Measurements from ENCODE around the gene NRF1.
A peak's percentile ranks its signal among the peaks of the same experiment; 100 is the strongest.

The NRF1 gene

DNA sequence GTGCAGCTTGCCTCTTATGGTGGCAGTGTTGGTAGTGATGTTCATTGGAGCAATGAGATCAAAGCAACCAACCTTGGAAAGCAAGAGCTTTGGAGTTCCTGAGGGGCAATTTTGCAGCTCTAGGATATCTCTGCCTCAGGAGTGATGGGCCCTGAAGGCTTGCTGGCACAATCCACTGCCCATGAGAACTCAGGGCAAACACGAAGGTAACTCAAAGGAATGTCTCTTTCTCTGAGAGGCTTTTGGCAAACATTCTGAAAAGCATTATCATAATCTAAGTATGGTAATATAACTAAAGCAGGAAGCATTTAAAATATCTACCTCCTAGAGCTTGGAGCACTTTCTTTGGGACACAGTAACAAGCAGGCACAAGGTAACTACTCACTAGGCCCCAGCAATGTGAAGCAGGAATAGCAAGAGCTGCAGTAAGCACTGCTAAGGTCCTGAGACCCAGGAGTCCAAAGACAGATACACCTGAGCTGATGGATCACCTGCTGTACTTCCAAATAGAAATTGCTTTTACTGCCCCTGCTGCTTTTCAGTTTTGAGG, 103.1 kb downstream of the NRF1 start:
- no peak for TF ChIP-seq EZH2 (IDR thresholded peaks at IDR 0.05)
- no peak for TF ChIP-seq FOXP2 (optimal IDR thresholded peaks at IDR 0.05; ENCODE audit: control extremely low read depth, extremely low read length, insufficient read depth)
- TF ChIP-seq POLR2AphosphoS5 (IDR thresholded peaks at IDR 0.05; ENCODE audit: borderline replicate concordance, low read depth, low read length) = no peak
- no peak overlapping the region for H3K27ac ChIP-seq
- no peak overlapping the region for H3K9ac ChIP-seq (ENCODE audit: insufficient read length)
- peaks cover 59% of the 10 kb centered on the region for H3K36me3 ChIP-seq (ENCODE audit: insufficient read depth, low read length)
- no peaks in the 10 kb centered on the region for H3K9me3 ChIP-seq (ENCODE audit: low read depth, low read length)
- DNase-seq (ENCODE audit: low read depth, low spot score) = no peak
- no peak overlapping the region for H3K4me3 ChIP-seq

- TF ChIP-seq POLR2AphosphoS5 (IDR thresholded peaks at IDR 0.05; ENCODE audit: borderline replicate concordance, low read depth, low read length) = no peak
- TF ChIP-seq EZH2 (IDR thresholded peaks at IDR 0.05) = no peak
- no peak for TF ChIP-seq FOXP2 (optimal IDR thresholded peaks at IDR 0.05; ENCODE audit: control extremely low read depth, extremely low read length, insufficient read depth)
- DNase-seq (ENCODE audit: low read depth, low spot score) = no peak
- peak overlapping the region; percentile 6; the same call in 1 of the 2 replicates for H3K27ac ChIP-seq
Observed at GRCh38 chr7:129719980-129720732, 108.6 kb downstream of the NRF1 start.

GRCh38 chr7:129721068-129721467, 109.5 kb downstream of the NRF1 start:
- H3K36me3 ChIP-seq (ENCODE audit: insufficient read depth, low read length) = peaks cover 41% of the 10 kb centered on the region

More at GRCh38 chr7:129719980-129720732, 108.6 kb downstream of the NRF1 start:
- Histone ChIP-seq H3K9ac (ENCODE audit: insufficient read length) (no peak overlapping the region), H3K9me3 (ENCODE audit: low read depth, low read length) (no peaks in the 10 kb centered on the region), H3K36me3 (ENCODE audit: insufficient read depth, low read length) (peaks cover 41% of the 10 kb centered on the region), H3K4me3 (no peak overlapping the region)

GRCh38 chr7:129723679-129724078, 112.2 kb downstream of the NRF1 start:
- no peak overlapping the region for H3K4me3 ChIP-seq
- no peaks in the 10 kb centered on the region for H3K9me3 ChIP-seq (ENCODE audit: low read depth, low read length)
- no peak overlapping the region for H3K27ac ChIP-seq
- H3K36me3 ChIP-seq (ENCODE audit: insufficient read depth, low read length) = peaks cover 36% of the 10 kb centered on the region
- no peak for TF ChIP-seq EZH2 (IDR thresholded peaks at IDR 0.05)
- TF ChIP-seq FOXP2 (optimal IDR thresholded peaks at IDR 0.05; ENCODE audit: control extremely low read depth, extremely low read length, insufficient read depth) = no peak
- TF ChIP-seq POLR2AphosphoS5 (IDR thresholded peaks at IDR 0.05; ENCODE audit: borderline replicate concordance, low read depth, low read length) = no peak
- DNase-seq (ENCODE audit: low read depth, low spot score) = no peak
- H3K9ac ChIP-seq (ENCODE audit: insufficient read length) = no peak overlapping the region

More at GRCh38 chr7:129721068-129721467, 109.5 kb downstream of the NRF1 start:
- Histone ChIP-seq H3K4me3 (no peak overlapping the region), H3K9me3 (ENCODE audit: low read depth, low read length) (no peaks in the 10 kb centered on the region), H3K9ac (ENCODE audit: insufficient read length) (no peak overlapping the region), H3K27ac (no peak overlapping the region)
- DNase-seq (ENCODE audit: low read depth, low spot score) = no peak
- no peak for TF ChIP-seq FOXP2 (optimal IDR thresholded peaks at IDR 0.05; ENCODE audit: control extremely low read depth, extremely low read length, insufficient read depth)
- no peak for TF ChIP-seq EZH2 (IDR thresholded peaks at IDR 0.05)
- no peak for TF ChIP-seq POLR2AphosphoS5 (IDR thresholded peaks at IDR 0.05; ENCODE audit: borderline replicate concordance, low read depth, low read length)

DNA sequence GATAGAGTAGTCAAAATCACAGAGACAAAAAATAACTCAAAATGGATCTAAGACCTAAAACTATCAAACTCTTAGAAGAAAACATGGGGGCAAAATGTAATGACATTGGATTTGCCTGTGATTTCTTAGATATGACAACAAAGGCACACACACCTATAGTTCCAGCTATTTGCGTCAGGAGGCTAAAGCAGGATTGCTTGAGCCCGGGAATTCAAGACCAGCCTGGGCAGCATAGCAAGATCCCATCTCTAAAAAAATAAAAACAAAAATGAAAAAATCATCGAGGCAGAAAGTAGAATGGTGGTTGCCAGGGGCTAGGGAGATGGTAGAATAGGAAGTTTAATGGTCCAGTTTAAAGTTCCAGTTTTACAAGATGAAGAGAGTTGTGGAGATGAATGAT, 113.3 kb downstream of the NRF1 start:
- Histone ChIP-seq H3K9me3 (ENCODE audit: low read depth, low read length) (no peaks in the 10 kb centered on the region), H3K9ac (ENCODE audit: insufficient read length) (no peak overlapping the region), H3K4me3 (no peak overlapping the region), H3K36me3 (ENCODE audit: insufficient read depth, low read length) (peaks cover 44% of the 10 kb centered on the region), H3K27ac (no peak overlapping the region)
- DNase-seq (ENCODE audit: low read depth, low spot score) = no peak
- no peak for TF ChIP-seq FOXP2 (optimal IDR thresholded peaks at IDR 0.05; ENCODE audit: control extremely low read depth, extremely low read length, insufficient read depth)
- no peak for TF ChIP-seq EZH2 (IDR thresholded peaks at IDR 0.05)
- no peak for TF ChIP-seq POLR2AphosphoS5 (IDR thresholded peaks at IDR 0.05; ENCODE audit: borderline replicate concordance, low read depth, low read length)

GRCh38 chr7:129728875-129729467, 117.5 kb downstream of the NRF1 start:
- H3K36me3 ChIP-seq (ENCODE audit: insufficient read depth, low read length) = peaks cover 42% of the 10 kb centered on the region
- DNase-seq (ENCODE audit: low read depth, low spot score) = no peak
- no peaks in the 10 kb centered on the region for H3K9me3 ChIP-seq (ENCODE audit: low read depth, low read length)
- no peak overlapping the region for H3K27ac ChIP-seq
- TF ChIP-seq EZH2 (IDR thresholded peaks at IDR 0.05) (no peak), POLR2AphosphoS5 (IDR thresholded peaks at IDR 0.05; ENCODE audit: borderline replicate concordance, low read depth, low read length) (no peak), FOXP2 (optimal IDR thresholded peaks at IDR 0.05; ENCODE audit: control extremely low read depth, extremely low read length, insufficient read depth) (no peak)
- H3K4me3 ChIP-seq = no peak overlapping the region
- no peak overlapping the region for H3K9ac ChIP-seq (ENCODE audit: insufficient read length)

- no peak for TF ChIP-seq POLR2AphosphoS5 (IDR thresholded peaks at IDR 0.05; ENCODE audit: borderline replicate concordance, low read depth, low read length)
- TF ChIP-seq FOXP2 (optimal IDR thresholded peaks at IDR 0.05; ENCODE audit: control extremely low read depth, extremely low read length, insufficient read depth) = no peak
- no peak for TF ChIP-seq EZH2 (IDR thresholded peaks at IDR 0.05)
- Histone ChIP-seq H3K9me3 (ENCODE audit: low read depth, low read length) (no peaks in the 10 kb centered on the region), H3K27ac (no peak overlapping the region), H3K36me3 (ENCODE audit: insufficient read depth, low read length) (peaks cover 37% of the 10 kb centered on the region), H3K4me3 (no peak overlapping the region), H3K9ac (ENCODE audit: insufficient read length) (no peak overlapping the region)
- DNase-seq (ENCODE audit: low read depth, low spot score) = no peak
Observed at GRCh38 chr7:129729511-129729910, 118.0 kb downstream of the NRF1 start.

GRCh38 chr7:129730159-129730558, 118.6 kb downstream of the NRF1 start:
- no peak overlapping the region for H3K4me3 ChIP-seq
- H3K9ac ChIP-seq (ENCODE audit: insufficient read length) = no peak overlapping the region
- TF ChIP-seq EZH2 (IDR thresholded peaks at IDR 0.05) (no peak), FOXP2 (optimal IDR thresholded peaks at IDR 0.05; ENCODE audit: control extremely low read depth, extremely low read length, insufficient read depth) (no peak), POLR2AphosphoS5 (IDR thresholded peaks at IDR 0.05; ENCODE audit: borderline replicate concordance, low read depth, low read length) (no peak)
- H3K9me3 ChIP-seq (ENCODE audit: low read depth, low read length) = no peaks in the 10 kb centered on the region
- H3K36me3 ChIP-seq (ENCODE audit: insufficient read depth, low read length) = peaks cover 32% of the 10 kb centered on the region; the same call in 1 of the 2 replicates
- no peak overlapping the region for H3K27ac ChIP-seq
- no peak for DNase-seq (ENCODE audit: low read depth, low spot score)

Data from SK-N-MC (cell line).